Hindlimb muscle (tissue), 1 donor: Measurements from ENCODE around the gene DNMT3A. TPM values are rescaled to one million over a fixed set of nuclear protein-coding genes. Genes with fewer than 3 reads are reported as not detected.

Experiments
- DNase-seq: peaks from one replicate; pipeline ENCODE4 v3.0.0-alpha.2; 2013
- polyA plus RNA-seq: library from polyadenylated mRNA; unstranded; fragments of 120-200 nt; gene quantifications from one replicate; pipeline ENCODE4 v1.2.1, GENCODE V29; 2013; ENCODE audit not compliant: insufficient read length

Gene DNMT3A
- polyA plus RNA-seq, 1 donor: 69.9 TPM

- no peak for DNase-seq
These were observed 38.0 kb downstream of the DNMT3A start for GRCh38 chr2:25303633-25304236.

- no peak for DNase-seq
These were observed 38.9 kb downstream of the DNMT3A start for GRCh38 chr2:25302758-25303375.

- DNase-seq: no peak
These were observed 40.0 kb downstream of the DNMT3A start for GRCh38 chr2:25301453-25302352.

GRCh38 chr2:25300001-25300400, 41.7 kb downstream of the DNMT3A start:
- DNase-seq: no peak

- no peak for DNase-seq
These were observed 42.8 kb downstream of the DNMT3A start for GRCh38 chr2:25298776-25299431.

- DNase-seq: no peak
These were observed 44.0 kb downstream of the DNMT3A start for GRCh38 chr2:25297738-25298137.

- DNase-seq: no peak
These were observed 46.1 kb downstream of the DNMT3A start for GRCh38 chr2:25295621-25296020.

GRCh38 chr2:25294573-25295462, 46.9 kb downstream of the DNMT3A start:
- DNase-seq: no peak

- no peak for DNase-seq
These were observed 47.7 kb downstream of the DNMT3A start for GRCh38 chr2:25293958-25294562.

GRCh38 chr2:25293145-25293544, 48.6 kb downstream of the DNMT3A start:
- no peak for DNase-seq

- no peak for DNase-seq
These were observed 49.3 kb downstream of the DNMT3A start for GRCh38 chr2:25292408-25292807.

GRCh38 chr2:25290811-25291495, 50.8 kb downstream of the DNMT3A start:
- no peak for DNase-seq

- no peak for DNase-seq
These were observed 54.8 kb downstream of the DNMT3A start for GRCh38 chr2:25286723-25287483.

- DNase-seq: no peak
These were observed 55.7 kb downstream of the DNMT3A start for GRCh38 chr2:25286025-25286400.

- no peak for DNase-seq
These were observed 56.3 kb downstream of the DNMT3A start for GRCh38 chr2:25285265-25286024.

- no peak for DNase-seq
These were observed 57.0 kb downstream of the DNMT3A start for GRCh38 chr2:25284756-25285155.

- DNase-seq: no peak
These were observed 57.8 kb downstream of the DNMT3A start for GRCh38 chr2:25283921-25284320.

- no peak for DNase-seq
These were observed 59.8 kb downstream of the DNMT3A start for GRCh38 chr2:25281941-25282340.

GRCh38 chr2:25281522-25281921, 60.2 kb downstream of the DNMT3A start:
- no peak for DNase-seq
